Stimulated activated CD8-positive, alpha-beta memory T cell treated with anti-CD3 and anti-CD28 coated beads, Interleukin-4, amount 100 ng/mL, for 4 hours (primary cell): ENCODE measurements around the gene RNPEPL1.
"Not testable (repeated sequence)": the region's sequence is repeated elsewhere in the genome, so short reads cannot be mapped to it uniquely, and the experiment has no call there.

ENCODE experiments used
- DNase-seq, 2 donors: peaks; one replicate each; pipeline ENCODE4 v3.0.0-alpha.2; 2020; ENCODE audit warnings: low read depth in 2 of 2, low spot score in 1 of 2

Gene RNPEPL1, protein sequence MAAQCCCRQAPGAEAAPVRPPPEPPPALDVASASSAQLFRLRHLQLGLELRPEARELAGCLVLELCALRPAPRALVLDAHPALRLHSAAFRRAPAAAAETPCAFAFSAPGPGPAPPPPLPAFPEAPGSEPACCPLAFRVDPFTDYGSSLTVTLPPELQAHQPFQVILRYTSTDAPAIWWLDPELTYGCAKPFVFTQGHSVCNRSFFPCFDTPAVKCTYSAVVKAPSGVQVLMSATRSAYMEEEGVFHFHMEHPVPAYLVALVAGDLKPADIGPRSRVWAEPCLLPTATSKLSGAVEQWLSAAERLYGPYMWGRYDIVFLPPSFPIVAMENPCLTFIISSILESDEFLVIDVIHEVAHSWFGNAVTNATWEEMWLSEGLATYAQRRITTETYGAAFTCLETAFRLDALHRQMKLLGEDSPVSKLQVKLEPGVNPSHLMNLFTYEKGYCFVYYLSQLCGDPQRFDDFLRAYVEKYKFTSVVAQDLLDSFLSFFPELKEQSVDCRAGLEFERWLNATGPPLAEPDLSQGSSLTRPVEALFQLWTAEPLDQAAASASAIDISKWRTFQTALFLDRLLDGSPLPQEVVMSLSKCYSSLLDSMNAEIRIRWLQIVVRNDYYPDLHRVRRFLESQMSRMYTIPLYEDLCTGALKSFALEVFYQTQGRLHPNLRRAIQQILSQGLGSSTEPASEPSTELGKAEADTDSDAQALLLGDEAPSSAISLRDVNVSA

DNA sequence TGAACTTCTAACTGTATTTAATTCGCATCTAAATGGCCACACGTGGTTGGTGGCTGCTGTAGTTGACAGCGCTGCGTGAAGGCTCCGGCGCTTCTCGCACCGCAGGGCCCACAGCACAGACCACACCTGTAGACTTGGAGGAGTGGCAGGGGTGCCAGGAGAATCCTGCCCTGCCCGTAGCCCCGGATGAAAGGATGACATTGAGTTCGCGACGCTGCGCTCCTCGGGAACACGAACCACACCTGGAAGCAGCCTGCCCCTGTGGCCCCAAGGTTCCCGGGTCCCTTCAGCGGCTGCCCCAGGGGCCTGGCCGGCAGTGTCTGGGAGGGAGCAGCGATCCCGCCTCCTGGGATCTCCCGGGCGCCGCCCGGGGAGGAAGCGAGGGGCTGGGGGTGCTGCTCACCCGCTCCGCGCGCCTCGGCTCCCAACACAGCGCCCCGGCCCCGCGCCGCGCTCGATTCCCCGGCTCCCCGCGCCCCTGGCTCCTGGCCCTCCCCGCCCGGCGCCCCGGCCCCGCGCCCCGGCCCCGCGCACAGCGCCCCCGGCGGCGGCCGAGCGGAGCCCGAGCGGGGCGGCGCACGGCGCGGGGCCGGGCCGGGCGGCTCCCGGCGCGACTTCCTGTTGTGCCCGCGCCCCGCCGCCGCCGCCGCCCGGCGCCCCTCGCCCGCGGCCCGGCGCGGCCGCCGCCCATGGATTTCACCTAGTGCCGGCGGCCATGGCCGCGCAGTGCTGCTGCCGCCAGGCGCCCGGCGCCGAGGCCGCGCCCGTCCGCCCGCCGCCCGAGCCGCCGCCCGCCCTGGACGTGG is at the start of gene RNPEPL1:
Gene RNPEPL1 (plus strand): TSS at position 613 of the 806 bp plus-strand sequence. CDS start 103 bp downstream, at position 716.
- DNase-seq, result no peak

DNA sequence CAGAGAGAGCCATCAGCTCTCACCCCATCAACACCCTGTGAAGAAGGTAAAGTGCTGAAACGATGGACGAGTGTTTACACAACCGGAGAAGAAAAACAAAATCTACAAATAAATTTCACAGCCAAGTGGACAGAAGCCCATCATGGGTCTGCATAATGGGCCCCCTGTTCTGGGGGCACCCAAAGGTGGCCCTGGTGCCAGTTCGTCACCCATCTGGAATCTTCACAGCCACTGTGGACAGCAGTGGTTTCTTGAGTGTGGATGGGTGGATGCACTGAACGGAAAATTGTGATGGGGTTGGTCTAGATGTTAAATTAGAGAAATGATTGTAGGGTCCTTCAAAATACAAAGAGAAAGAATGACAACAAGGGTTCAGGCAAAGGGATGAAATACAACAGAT is 49.3 kb upstream of the RNPEPL1 start:
- DNase-seq, result no peak

DNA sequence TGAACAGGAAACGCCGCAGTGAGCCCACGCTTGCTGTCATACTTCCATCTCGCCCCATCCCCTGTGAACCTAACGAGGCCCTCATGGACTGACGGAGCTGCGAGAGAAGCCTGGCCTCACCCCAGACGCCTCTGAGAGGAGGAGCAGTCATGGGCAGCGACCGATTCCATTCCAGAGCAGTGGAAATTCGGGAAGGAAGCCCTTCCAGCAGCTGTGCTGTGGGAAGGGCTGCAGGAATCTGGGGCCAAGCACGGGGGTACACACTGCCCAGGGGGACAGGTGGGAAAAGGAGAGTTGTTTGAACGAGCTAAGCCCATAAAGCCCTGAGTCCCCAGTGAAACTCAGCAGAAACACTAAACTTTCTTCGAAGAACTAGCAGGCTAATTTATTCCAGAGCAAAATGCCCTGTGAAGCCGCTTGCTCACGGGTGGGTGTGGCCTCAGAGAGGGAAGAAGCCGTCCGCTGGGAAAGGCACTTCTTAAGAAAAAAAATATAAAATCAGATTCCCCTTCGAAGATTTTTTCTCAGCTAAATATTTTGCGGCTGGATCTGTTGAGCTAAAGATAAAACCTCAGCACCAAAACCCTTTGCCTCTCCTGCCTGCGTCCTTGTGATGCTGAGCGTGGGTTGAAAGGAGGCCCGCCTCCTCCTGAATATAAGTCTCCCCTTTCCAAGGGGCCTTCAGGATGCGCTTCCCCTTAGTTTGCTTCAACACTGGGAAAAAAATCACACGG is 48.7 kb upstream of the RNPEPL1 start:
- no peak for DNase-seq

DNA sequence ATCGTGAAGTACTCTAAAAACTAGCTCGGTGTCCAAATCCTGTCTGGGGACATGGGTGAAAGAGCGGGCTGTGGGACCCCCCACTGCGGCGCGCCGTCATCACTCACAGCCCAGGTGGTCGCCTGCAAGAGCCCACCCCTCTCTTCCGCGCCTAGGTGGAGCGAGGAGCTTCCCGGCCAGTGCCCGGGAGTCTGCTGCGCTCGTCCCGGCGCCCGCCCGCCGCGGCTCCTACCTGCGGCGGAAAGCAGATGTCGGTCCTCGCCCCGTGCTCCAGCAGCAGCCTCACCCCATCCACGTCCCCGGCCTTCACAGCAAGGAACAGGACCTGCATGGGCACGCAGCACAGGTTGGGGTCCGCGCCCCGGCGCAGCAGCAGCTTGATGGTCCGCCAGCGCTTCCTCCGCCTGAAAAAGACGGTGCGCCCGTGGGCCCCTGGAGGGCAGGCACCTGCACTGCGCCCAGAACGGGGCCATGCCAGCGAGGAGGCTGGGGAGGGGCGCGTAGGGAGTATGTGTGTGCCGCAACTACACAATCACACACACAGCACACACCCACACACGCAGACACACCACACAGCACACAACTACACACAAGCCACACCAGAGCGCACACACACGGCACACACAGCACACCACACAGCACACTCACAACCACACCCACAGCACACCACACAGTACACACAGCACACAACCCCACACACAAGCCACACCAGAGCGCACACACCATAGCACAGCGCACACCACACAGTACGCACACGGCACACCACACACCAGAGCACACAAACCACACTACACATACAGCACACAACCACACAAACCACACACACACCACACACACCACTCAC is 47.9 kb upstream of the RNPEPL1 start:
- no peak for DNase-seq

DNA sequence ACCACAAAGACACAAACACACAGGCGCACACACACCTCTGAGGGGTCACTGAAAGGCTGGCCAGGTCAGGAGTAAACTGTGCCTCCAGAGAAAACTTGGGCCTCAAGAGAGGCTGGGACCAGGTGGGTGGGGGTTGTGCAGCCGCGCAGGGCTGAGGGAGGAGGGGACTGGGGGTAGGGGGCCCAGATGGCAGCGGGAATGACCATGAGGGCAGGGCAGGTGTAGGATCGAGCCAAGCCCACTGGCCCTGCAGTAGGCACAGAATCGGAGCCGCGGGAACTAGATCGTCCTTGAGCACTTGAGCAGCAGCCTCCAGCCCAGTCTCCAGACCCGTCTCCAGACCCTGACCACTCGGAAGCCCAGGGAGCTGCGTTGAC is 47.3 kb upstream of the RNPEPL1 start:
- DNase-seq, result no peak

DNA sequence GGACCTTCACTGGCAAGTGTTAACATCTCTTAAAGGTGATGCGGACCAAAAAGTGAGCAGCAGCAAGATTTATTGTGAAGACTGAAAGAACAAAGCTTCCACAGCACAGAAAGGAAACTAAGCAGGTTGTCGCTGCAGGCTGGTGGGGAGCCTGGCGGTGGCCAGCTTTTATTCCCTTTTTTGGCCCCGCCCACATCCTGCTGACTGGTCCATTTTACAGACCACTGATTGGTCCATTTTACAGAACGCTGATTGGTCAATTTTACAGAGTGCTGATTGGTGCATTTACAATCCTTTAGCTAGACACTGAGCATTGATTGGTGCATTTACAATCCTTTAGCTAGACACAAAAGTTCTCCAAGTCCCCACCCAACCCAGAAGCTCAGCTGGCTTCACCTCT is 46.4 kb upstream of the RNPEPL1 start:
- not testable (repeated sequence) for DNase-seq

DNA sequence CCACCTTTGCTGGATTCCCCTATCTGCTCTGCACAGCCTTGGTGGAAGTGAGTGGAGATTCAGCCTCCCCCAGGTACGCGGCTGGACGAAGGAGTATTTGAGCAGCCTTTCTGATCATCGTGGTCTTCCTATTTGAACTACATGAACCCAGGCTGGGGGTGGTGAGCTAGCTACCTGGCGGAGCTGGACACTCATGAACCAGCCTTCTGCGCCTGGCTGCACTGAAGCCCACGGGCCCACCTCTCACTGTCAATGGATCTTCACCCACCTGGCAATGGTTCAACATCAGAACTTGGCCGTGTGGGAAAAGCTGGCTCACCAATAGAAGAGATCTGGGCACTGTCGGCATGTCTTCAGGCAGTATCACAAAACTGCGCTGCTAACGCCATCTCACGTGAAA is 45.9 kb upstream of the RNPEPL1 start:
- no peak for DNase-seq

DNA sequence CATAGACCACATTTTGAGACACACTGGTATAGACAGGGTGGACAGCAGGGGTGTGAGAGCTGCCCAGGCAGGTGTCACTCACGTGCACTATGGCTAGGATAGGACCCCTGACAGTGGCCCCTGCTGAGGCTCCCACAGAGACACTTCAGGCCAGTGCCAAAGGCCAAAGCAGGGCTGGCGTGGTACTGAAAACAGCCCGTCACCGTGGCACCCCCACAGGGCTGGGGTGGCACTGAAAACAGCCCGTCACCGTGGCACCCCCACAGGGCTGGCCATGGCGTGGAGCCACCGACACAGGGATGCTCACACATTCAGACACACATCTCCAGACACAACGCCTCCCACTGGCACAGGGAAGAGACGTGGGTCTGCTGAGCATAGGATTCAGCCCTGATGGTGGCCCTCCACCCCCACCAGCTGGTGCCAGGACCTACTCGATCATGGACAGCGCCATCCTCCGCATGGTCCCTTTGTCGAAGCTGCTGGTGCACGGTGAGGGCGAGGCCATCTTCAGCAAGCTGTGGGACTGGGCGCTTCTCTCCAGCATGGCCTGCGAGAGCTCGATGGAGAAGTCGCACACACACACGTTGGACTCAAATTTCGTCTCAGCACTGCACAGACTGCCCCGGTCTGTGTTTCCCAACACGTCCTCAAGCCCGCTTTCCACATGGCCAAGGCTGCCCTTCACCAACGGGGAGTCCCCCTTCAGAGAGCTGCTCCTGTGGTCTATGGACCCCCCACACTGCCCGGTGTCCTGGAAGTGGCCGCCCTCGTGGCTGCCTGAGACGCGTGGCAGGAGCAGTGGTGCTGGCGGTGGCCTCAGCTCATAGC is 44.6 kb upstream of the RNPEPL1 start:
- DNase-seq, result no peak

DNA sequence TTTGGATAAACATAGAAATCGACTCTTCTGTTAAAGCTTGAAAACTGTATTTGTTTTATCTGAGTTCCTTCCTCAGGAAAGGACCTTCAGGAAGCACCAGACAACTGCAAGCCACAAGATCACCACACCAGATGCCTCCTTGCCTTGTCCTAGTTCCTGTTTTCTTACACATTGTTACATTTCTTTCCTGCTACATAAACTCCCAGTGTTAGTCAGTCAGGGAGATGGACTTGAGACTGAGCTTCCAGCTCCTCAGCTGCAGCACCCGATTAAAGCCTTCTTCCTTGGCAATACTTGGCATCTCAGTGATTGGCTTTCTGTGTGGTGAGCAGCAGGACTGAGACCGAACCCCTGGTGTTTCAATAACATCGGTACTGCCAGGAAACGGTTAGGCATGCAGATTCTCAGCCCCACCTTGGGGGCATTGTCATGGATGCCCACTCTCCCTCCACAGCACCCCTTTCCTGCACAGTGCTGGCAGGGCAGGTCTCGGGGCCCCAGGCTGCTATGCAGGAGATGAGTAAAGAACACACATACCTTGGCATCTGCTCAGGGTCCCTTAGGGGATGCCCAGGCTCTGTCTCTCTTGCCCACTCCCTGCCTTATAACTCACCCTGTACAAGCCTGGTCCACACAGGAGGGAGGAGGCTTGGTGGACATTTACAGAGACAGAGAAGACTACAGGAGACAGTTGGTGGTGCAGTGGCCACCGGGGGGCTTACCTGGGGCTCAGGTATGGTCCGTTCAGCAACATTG is 43.1 kb upstream of the RNPEPL1 start:
- no peak for DNase-seq

DNA sequence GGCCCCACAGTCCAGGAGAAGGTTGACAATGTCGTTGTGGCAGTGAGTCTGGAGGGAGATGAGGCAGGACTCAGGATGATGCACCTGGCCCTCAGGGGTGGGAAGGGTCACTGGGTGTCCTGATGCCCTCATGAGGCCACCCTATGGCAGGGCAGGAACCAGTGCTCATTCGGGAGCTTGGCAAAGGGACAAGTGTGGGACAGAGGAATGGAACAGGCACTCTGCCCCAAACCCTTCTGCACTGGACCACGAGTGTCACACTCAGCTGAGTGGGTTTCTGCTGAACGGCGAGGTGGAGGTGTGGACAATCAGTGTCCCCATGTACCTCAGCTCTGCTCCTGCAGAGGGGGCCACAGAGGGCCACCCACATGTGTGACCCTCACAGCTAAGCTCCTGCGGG is 42.5 kb upstream of the RNPEPL1 start:
- DNase-seq, result no peak

DNA sequence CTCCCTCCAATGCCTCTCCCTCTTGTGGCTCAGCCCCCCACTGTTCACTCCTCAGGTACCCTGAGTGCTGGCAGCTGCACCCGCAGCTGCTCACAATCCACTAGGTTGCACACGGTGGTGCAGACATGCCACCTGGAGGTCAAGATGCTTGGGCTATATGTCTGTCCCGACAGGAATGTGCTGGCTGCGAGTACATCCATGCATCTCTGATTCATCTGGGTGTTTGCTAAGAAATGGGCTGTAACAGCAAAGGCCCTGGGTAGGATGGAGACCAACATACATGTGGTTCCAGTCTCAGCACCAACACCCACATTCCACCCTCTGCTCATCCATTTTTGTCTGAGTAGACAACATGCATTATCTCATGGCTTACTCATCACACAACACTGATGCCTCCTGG is 41.8 kb upstream of the RNPEPL1 start:
- DNase-seq, result no peak

DNA sequence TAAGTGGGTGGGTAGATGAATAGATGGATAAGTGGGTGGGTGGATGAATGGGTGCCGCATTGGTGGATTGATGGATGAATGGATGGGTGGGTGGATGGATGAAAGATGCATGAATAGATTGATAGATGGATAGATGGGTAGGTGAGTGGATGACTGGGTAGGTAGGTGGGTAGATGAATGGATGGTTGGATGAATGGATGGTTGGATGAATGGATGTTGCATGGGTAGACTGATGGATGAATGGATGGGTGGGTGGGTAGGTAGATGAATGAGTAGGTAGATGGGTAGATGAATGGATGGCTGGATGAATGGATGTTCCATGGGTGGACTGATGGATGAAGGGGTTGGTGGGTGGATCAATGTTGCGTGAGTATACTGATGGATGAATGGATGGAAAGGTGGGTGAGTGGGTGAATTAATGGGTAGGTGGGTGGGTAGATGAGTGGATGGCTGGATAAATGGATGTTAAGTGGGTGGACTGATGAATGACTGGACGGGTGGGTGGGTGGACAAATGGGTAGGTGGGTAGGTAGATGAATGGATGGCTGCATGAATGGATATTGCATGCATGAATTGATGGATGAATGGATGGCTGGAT is 41.0 kb upstream of the RNPEPL1 start:
- DNase-seq, result no peak

DNA sequence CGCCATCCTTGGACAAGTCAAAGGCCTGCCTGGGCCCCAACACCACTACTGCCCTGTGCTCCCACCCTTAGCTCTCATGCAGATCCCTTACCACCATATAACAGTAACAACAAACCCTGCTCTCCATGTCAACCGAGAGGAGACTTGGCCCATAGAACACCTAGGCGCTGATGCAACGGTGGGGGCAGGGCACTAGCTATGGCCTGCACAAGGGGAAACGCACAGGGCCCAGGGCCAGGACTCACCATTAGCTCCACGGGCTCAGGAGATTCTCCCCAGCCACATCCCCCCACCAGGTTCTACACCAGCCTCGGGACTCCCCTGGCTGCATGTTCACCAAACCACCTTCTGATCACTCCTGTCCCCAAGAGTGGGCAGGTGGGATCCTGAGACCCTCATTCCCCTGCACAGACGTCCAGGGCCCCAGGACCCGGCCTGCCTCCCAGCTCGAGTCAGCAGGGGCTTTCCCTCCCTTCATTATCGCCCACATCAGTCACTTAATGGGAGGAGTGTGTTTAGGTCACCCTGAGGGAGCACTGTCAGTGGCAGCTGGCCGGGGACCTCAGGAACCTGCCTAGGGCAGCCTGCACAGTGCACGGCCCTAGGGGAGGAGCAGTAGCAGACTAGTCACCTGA is 39.8 kb upstream of the RNPEPL1 start:
- no peak for DNase-seq

DNA sequence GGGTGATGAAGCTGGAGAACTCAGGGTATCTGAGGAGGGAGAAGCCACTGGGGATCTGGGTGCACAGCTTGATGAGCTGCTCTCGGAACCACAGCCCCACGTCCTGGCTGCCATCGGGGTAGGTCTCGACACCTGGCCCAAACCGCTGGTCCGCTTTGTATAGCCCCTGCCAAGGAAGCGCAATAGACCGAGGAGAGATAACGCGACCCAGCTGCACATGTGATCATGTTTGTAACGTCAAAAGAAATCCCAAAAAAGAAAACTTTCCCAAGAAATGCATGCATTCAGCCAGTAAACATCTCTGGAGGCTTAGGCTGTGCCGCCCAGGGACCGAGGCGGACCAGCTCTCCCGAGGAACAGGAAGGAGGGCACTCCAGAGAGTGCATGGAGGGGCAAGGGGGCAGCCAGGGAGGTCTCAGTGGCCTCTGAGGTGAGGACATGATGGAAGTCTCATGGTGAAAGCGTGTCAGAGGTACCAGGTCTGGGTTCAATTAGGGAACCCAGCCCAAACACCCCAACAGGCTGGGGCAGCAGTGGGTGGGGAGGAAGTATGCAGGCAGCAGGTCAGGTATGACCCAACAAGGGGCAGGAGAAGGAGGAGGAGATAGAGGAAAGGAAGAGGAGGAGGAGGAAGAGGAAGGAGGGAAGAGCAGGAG is 38.8 kb upstream of the RNPEPL1 start:
- DNase-seq, result no peak

DNA sequence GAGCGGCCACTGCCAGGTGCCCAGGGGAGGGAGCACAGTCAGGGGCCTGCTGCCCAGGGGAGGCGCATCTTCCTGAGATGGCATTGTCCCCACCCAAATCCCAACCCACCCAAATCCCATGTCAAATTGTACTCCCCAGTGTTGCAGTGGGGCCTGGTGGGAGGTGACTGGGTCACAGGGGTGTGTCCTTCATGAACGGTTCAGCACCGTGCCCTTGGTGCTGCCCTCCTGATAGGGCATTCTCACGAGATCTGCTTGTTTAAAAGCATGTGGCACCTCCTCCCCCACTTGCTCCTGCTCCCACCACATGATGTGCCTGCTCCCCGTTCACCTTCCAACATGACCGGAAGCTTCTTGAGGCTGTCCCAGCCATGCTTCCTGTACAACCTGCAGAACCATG is 38.1 kb upstream of the RNPEPL1 start:
- no peak for DNase-seq

DNA sequence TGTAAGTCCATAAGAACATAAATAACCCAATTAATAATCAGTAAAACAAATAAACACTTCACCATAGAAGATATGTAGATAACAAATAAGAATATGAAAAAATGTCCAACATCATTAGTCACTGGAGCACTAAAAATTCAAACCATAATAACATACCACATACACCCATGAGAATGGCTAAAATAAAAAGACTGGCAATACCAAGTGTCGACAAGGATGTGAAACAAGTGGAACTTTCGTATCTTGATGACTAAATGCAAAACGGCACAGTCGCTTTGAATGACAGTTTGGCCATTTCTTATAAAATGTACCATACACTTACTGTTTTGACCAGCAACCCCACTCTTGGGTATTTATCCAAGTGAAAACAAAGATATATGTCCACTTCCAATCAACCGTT is 37.2 kb upstream of the RNPEPL1 start:
- DNase-seq, result no peak
